Smooth muscle cell (in vitro differentiated cells): ENCODE data around the gene SLC4A7. TPM values are rescaled to one million over a fixed set of nuclear protein-coding genes. Genes with fewer than 3 reads are reported as not detected.

Experiments used
- DNase-seq: peaks from one replicate; lab custom pipeline; 2025; ENCODE audit not compliant: unreplicated experiment; lab: John Stamatoyannopoulos, UW
- H2AFZ ChIP-seq: fragments of 200-600 bp; sonication (generic); 2 replicates; pipeline ENCODE4 v1.6.0; 2016; ENCODE audit warnings: antibody characterized with exemption, low read depth, mild to moderate bottlenecking
- H3F3A ChIP-seq: fragments of 200-600 bp; sonication (generic); 2 replicates; pipeline ENCODE4 v1.6.0; 2017; ENCODE audit warnings: antibody characterized with exemption, low read depth
- H3K27ac ChIP-seq: fragments of 200-600 bp; sonication (generic); 2 replicates; pipeline ENCODE4 v1.5.1; 2016; ENCODE audit warnings: low read depth, mild to moderate bottlenecking
- H3K27me3 ChIP-seq: fragments of 200-600 bp; sonication (generic); 2 replicates; pipeline ENCODE4 v1.6.1; 2016; ENCODE audit warnings: low read depth, mild to moderate bottlenecking
- H3K36me3 ChIP-seq: fragments of 200-600 bp; sonication (generic); 2 replicates; pipeline ENCODE4 v1.5.1; 2016; ENCODE audit warnings: low read depth
- H3K4me1 ChIP-seq: fragments of 200-600 bp; sonication (generic); 2 replicates; pipeline ENCODE4 v1.5.1; 2016; ENCODE audit warnings: low read depth
- H3K4me2 ChIP-seq: fragments of 200-600 bp; sonication (generic); 2 replicates; pipeline ENCODE4 v1.6.0; 2016; ENCODE audit warnings: mild to moderate bottlenecking
- H3K4me3 ChIP-seq: fragments of 200-600 bp; sonication (generic); 2 replicates; pipeline ENCODE4 v1.5.1; 2016; ENCODE audit warnings: mild to moderate bottlenecking
- H3K79me2 ChIP-seq: fragments of 200-600 bp; sonication (generic); 2 replicates; pipeline ENCODE4 v1.6.0; 2016; ENCODE audit warnings: low read depth, mild to moderate bottlenecking
- H3K9ac ChIP-seq: fragments of 200-600 bp; sonication (generic); 2 replicates; pipeline ENCODE4 v1.6.0; 2016; ENCODE audit warnings: low read depth
- H3K9me3 ChIP-seq: fragments of 200-600 bp; sonication (generic); replicated peaks from 2 replicates; pipeline ENCODE4 v1.5.1; 2016; ENCODE audit warnings: low read depth
- H4K20me1 ChIP-seq: fragments of 200-600 bp; sonication (generic); 2 replicates; pipeline ENCODE4 v1.6.0; 2016; ENCODE audit warnings: low read depth
- WGBS: methylation state at CpG from one replicate; pipeline ENCODE4 v1.1.7; 2016; ENCODE audit warnings: low lambda C conversion rate; 5-methylcytosine and 5-hydroxymethylcytosine counted together
- polyA plus RNA-seq: library from polyadenylated mRNA; unstranded; fragments of >200 nt; fragmentation: Nextera tagmentation; extraction: Ambion mirVana; gene quantifications from 2 replicates; pipeline ENCODE4 v1.2.1, GENCODE V29; 2016
- total RNA-seq: library from RNA; depleted of rRNA; stranded (reverse); fragments of >200 nt; gene quantifications from 2 replicates; pipeline ENCODE4 v1.2.3, GENCODE V29; 2014
- TF ChIP-seq, protein P1 (sequence below): fragments of 200-600 bp; sonication (generic); IDR thresholded peaks from 2 replicates; pipeline ENCODE4 v1.5.1; 2017; ENCODE audit warnings: borderline replicate concordance, mild to moderate bottlenecking, antibody characterized with exemption; ENCODE audit not compliant: insufficient read depth, poor library complexity, severe bottlenecking

SLC4A7 gene
- total and polyA plus RNA-seq, 2 experiments from 2014 or later: 13.1 to 62.8 TPM

DNA sequence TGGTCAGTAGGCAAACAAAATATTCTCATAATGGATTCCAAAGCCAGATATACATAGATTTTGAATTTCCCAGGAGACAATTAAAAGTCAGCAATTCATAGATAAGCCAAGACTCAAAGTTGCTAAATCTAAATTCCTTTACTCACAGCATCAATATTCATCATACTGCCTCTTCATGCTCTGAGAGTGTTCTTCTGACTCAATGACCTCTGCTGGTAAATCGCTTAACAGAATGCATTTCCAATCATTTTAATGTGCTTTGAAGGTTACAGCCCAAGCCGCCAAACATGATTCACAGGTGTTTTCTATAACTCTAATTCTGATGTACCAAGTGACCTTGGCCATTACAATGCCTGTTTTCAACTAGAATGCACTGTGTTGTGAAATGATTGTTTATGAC, 24.2 kb upstream of the SLC4A7 start:
- H3K9ac ChIP-seq: no peak overlapping the region
- no peak for DNase-seq
- no peak overlapping the region for H2AFZ ChIP-seq
- H3K4me1 ChIP-seq: peaks cover 9% of the 10 kb centered on the region
- no peak overlapping the region for H3K27ac ChIP-seq
- TF ChIP-seq, protein P1, sequence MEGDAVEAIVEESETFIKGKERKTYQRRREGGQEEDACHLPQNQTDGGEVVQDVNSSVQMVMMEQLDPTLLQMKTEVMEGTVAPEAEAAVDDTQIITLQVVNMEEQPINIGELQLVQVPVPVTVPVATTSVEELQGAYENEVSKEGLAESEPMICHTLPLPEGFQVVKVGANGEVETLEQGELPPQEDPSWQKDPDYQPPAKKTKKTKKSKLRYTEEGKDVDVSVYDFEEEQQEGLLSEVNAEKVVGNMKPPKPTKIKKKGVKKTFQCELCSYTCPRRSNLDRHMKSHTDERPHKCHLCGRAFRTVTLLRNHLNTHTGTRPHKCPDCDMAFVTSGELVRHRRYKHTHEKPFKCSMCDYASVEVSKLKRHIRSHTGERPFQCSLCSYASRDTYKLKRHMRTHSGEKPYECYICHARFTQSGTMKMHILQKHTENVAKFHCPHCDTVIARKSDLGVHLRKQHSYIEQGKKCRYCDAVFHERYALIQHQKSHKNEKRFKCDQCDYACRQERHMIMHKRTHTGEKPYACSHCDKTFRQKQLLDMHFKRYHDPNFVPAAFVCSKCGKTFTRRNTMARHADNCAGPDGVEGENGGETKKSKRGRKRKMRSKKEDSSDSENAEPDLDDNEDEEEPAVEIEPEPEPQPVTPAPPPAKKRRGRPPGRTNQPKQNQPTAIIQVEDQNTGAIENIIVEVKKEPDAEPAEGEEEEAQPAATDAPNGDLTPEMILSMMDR: no peak
- H3F3A ChIP-seq: no peaks in the 10 kb centered on the region
- WGBS: 89% methylated on average over 2 of the region's 2 CpGs
- H3K36me3 ChIP-seq: no peaks in the 10 kb centered on the region
- no peak overlapping the region for H3K4me3 ChIP-seq
- no peaks in the 10 kb centered on the region for H3K79me2 ChIP-seq
- H3K4me2 ChIP-seq: no peak overlapping the region
- no peaks in the 10 kb centered on the region for H3K27me3 ChIP-seq
- no peaks in the 10 kb centered on the region for H4K20me1 ChIP-seq
- H3K9me3 ChIP-seq: no peaks in the 10 kb centered on the region

DNA sequence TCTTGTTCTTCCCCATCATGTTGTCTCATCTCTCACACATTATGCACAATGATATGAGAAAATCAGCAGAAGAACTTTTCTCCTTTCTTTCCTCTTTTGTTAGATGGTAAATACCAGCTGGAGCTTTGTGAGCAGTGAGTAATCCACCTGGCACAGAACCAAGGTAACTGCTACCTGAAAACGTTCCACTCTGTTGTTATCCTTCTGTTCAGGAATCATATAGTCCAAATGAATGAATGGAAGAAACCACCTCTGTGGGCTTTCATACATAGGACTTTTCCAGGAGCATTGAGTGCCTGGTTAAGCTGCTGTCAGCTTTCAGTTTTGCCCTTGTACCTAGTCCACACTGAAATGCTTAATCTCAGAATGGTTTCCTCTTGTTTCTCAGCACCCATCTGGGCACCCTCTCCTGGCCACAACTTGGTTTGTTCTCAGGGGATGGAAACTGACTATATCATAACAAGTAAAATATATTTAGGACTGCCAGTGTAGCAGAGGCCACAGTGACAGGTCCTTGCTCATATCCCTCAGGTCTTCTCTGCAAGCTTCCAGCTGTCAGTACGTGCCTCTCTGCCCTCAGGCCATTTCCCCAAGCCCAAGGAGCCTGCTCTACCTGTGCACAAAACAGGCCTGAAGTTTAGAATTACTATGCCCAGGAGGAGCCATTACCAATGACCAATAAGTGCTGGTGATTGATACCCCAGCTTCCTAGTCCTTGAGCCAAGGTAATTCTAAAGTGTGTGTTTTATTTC, 23.5 kb upstream of the SLC4A7 start:
- TF ChIP-seq, protein P1: no peak
- Histone ChIP-seq H3K36me3 (no peaks in the 10 kb centered on the region), H3K9me3 (no peaks in the 10 kb centered on the region), H3K27ac (no peak overlapping the region), H4K20me1 (no peaks in the 10 kb centered on the region), H2AFZ (no peak overlapping the region), H3K4me1 (peaks cover 9% of the 10 kb centered on the region), H3K27me3 (no peaks in the 10 kb centered on the region), H3K4me2 (no peak overlapping the region), H3F3A (no peaks in the 10 kb centered on the region), H3K9ac (no peak overlapping the region), H3K4me3 (no peak overlapping the region), H3K79me2 (no peaks in the 10 kb centered on the region)
- DNase-seq: no peak
- 60% methylated on average over 2 of the region's 2 CpGs for WGBS

DNA sequence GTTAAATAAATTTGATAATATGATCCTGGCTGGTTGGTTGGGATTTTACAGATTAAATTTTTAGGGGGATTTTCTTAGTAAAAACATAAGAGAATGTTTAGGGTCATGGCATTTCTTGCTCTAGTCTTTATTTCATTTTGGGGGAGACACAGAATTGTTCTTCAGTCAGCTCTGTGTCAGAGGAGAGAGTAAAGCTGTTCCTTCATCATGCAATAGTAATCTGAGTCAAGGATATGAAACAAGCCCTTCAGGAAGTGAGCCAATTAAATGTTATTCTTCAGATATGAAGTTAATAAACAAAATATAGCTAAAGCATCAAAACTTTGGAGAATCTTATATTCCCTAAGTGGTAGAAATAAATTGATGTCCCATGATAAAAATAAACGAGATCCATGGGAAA, 22.9 kb upstream of the SLC4A7 start:
- H3K4me2 ChIP-seq: no peak overlapping the region
- H2AFZ ChIP-seq: no peak overlapping the region
- H3K9ac ChIP-seq: no peak overlapping the region
- no peak for DNase-seq
- H3K27ac ChIP-seq: no peak overlapping the region
- H3K36me3 ChIP-seq: no peaks in the 10 kb centered on the region
- H3K27me3 ChIP-seq: no peaks in the 10 kb centered on the region
- no peaks in the 10 kb centered on the region for H4K20me1 ChIP-seq
- no peaks in the 10 kb centered on the region for H3K79me2 ChIP-seq
- no peaks in the 10 kb centered on the region for H3F3A ChIP-seq
- 94% methylated on average over 1 of the region's 1 CpG for WGBS
- TF ChIP-seq, protein P1: no peak
- no peaks in the 10 kb centered on the region for H3K9me3 ChIP-seq
- no peak overlapping the region for H3K4me3 ChIP-seq
- H3K4me1 ChIP-seq: peaks cover 6% of the 10 kb centered on the region

DNA sequence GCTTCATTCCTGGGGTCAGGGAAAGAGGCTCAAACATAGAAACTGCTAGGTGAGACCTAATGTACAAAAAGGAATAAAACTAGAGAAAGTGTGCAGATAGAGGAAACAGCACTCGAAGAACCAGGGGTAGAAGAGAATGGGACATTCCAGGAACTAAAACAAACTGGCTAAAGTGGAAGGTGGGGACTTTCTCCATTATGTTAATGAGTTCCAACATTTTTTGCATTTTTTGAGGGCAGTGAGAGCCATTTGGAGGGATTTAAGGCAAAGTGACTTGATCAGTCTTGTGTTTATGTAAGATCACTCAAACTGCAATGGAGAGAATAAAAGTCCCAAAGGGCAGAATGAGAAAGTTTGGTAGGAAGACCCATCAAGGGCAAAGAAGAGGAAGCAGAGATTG, 20.6 kb upstream of the SLC4A7 start:
- no peak overlapping the region for H2AFZ ChIP-seq
- TF ChIP-seq, protein P1: no peak
- no peaks in the 10 kb centered on the region for H3F3A ChIP-seq
- no peak overlapping the region for H3K27ac ChIP-seq
- no peaks in the 10 kb centered on the region for H3K9me3 ChIP-seq
- no peaks in the 10 kb centered on the region for H3K36me3 ChIP-seq
- no peaks in the 10 kb centered on the region for H3K79me2 ChIP-seq
- H3K4me2 ChIP-seq: no peak overlapping the region
- H3K4me1 ChIP-seq: no peaks in the 10 kb centered on the region
- H3K4me3 ChIP-seq: no peak overlapping the region
- WGBS: 58% methylated on average over 1 of the region's 1 CpG
- H4K20me1 ChIP-seq: no peaks in the 10 kb centered on the region
- no peaks in the 10 kb centered on the region for H3K27me3 ChIP-seq
- H3K9ac ChIP-seq: no peak overlapping the region
- no peak for DNase-seq
